Retinal pigment epithelial cell (primary cell): ENCODE results near the gene MMEL1.

ENCODE experiments used
- DNase-seq: peaks from one replicate; pipeline ENCODE4 v3.0.0-alpha.2; 2010; ENCODE audit warnings: low read depth
- H3K4me3 ChIP-seq: 2 replicates; pipeline ENCODE4 v1.5.1; 2011; ENCODE audit warnings: mild to moderate bottlenecking, low read length, control low read depth, moderate library complexity
- CTCF ChIP-seq: conservative IDR thresholded peaks from 2 replicates; pipeline ENCODE4 v1.5.1; 2011; ENCODE audit warnings: low read depth, low read length, control low read depth, inconsistent platforms

The MMEL1 gene

GRCh38 chr1:2612591-2613365 is 20.0 kb downstream of the MMEL1 start:
- no peak for DNase-seq
- H3K4me3 ChIP-seq, result no peak overlapping the region
- TF ChIP-seq CTCF, result no peak

- no peak for TF ChIP-seq CTCF
- no peak overlapping the region for H3K4me3 ChIP-seq
- no peak for DNase-seq
Measured at GRCh38 chr1:2611621-2612437, 21.0 kb downstream of the MMEL1 start.

GRCh38 chr1:2611031-2611501 is 21.8 kb downstream of the MMEL1 start:
- TF ChIP-seq CTCF, result no peak
- no peak overlapping the region for H3K4me3 ChIP-seq
- DNase-seq, result no peak

GRCh38 chr1:2610036-2610959 is 22.5 kb downstream of the MMEL1 start:
- no peak for DNase-seq
- no peak overlapping the region for H3K4me3 ChIP-seq
- no peak for TF ChIP-seq CTCF

GRCh38 chr1:2609319-2610035 is 23.3 kb downstream of the MMEL1 start:
- no peak overlapping the region for H3K4me3 ChIP-seq
- no peak for TF ChIP-seq CTCF
- DNase-seq, result no peak

GRCh38 chr1:2607641-2608091 is 25.1 kb downstream of the MMEL1 start:
- TF ChIP-seq CTCF, result no peak
- no peak overlapping the region for H3K4me3 ChIP-seq
- no peak for DNase-seq
